COR-L47 (cell line): Measurements from ENCODE around the gene CETN3.
A peak's percentile ranks its signal among the peaks of the same experiment; 100 is the strongest.
"Not testable (repeated sequence)": the region's sequence is repeated elsewhere in the genome, so short reads cannot be mapped to it uniquely, and the experiment has no call there.

Experiments used
- DNase-seq: peaks from one replicate; lab custom pipeline; 2025; lab: John Stamatoyannopoulos, UW

CETN3 gene

GRCh38 chr5:90383903-90384302 is 25.7 kb downstream of the CETN3 start:
- DNase-seq, result no peak

GRCh38 chr5:90381213-90381929 is 28.2 kb downstream of the CETN3 start:
- no peak for DNase-seq

GRCh38 chr5:90379652-90380051 is 29.9 kb downstream of the CETN3 start:
- DNase-seq, result no peak

GRCh38 chr5:90378752-90379151 is 30.8 kb downstream of the CETN3 start:
- no peak for DNase-seq

- DNase-seq, result not testable (repeated sequence)
Measured at GRCh38 chr5:90371269-90371668, 38.3 kb downstream of the CETN3 start.

GRCh38 chr5:90368454-90369246 is 40.9 kb downstream of the CETN3 start:
- no peak for DNase-seq

GRCh38 chr5:90367879-90368278 is 41.7 kb downstream of the CETN3 start:
- no peak for DNase-seq

GRCh38 chr5:90366948-90367347 is 42.6 kb downstream of the CETN3 start:
- no peak for DNase-seq

GRCh38 chr5:90365328-90365727 is 44.2 kb downstream of the CETN3 start:
- DNase-seq, result no peak

- no peak for DNase-seq
Measured at GRCh38 chr5:90359073-90359920, 50.3 kb downstream of the CETN3 start.

- peak; percentile 59 for DNase-seq
Measured at GRCh38 chr5:90356622-90357021, 52.9 kb downstream of the CETN3 start.

GRCh38 chr5:90356176-90356575 is 53.4 kb downstream of the CETN3 start:
- no peak for DNase-seq

GRCh38 chr5:90355635-90356034 is 53.9 kb downstream of the CETN3 start:
- no peak for DNase-seq

- DNase-seq, result no peak
Measured at GRCh38 chr5:90353254-90353653, 56.3 kb downstream of the CETN3 start.

- DNase-seq, result no peak
Measured at GRCh38 chr5:90351101-90351500, 58.5 kb downstream of the CETN3 start.

GRCh38 chr5:90347462-90347861 is 62.1 kb downstream of the CETN3 start:
- DNase-seq, result no peak

GRCh38 chr5:90345684-90346083 is 63.9 kb downstream of the CETN3 start:
- DNase-seq, result no peak

- no peak for DNase-seq
Measured at GRCh38 chr5:90344689-90345088, 64.9 kb downstream of the CETN3 start.

- not testable (repeated sequence) for DNase-seq
Measured at GRCh38 chr5:90343731-90344130, 65.8 kb downstream of the CETN3 start.

- DNase-seq, result no peak
Measured at GRCh38 chr5:90342576-90342975, 67.0 kb downstream of the CETN3 start.
